ENCODE results near the gene CCDC17.

CCDC17 gene

GRCh38 chr1:45623972-45624371 lies at the start of gene CCDC17:
CCDC17 (minus strand) TSS chr1:45624054; CDS start chr1:45623909, 145 bp downstream.
- DNase-seq (ENCODE audit: low spot score) = no peak

DNA sequence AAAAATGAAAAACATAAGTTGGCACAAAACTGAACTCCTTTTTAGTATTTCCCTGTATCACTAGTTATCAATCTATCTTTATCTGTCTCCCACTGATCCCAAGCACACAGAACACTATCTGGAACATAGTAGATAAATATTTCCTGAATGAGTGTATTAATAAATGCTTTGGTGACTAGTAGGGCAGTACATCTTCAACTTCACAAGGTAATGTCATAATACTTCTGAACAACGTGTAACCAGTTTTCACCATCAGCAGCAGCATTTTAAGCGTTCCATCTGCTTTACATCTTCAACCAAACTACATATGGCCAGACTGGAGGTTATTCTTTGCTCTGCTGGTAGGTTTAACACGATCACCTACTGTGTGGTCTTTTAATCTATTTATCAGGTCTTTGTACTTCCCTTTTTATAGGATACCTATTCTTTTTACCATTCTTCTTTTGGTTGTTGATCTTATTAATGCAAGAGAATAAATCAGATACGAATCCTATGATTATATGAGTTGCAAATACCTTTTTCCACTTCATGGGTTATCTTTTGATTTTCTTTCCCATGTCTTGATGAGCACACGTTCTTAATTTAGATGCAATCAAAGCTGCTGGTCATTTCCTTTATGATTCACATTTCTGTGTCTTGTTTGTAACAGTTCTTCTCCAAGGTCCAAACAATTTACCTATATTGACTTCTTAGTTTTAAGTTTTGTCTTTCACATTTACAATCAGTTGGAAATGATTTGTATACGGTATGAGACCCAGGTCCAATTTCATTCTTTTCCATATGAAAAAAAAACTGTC lies 46.2 kb upstream of the CCDC17 start:
- no peak for DNase-seq (ENCODE audit: low spot score)

DNA sequence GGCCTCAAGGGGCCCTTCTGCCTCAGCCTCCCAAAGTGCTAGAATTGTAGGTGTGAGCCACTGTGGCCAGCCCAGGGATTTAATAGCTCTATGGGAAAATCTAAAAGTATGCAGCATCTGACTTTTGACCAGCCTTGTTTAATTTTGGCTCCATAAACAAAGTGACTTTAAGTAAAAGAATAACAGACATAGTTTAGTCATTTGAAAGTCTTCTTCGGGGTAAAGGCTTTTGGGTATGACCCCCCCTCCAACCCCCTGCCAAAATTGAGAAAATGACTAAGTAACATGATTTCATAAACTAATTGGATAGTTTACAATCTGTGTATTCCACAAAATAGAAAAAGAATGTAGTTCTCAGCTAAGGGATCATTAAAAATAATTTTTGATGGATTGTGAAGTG lies 45.5 kb upstream of the CCDC17 start:
- DNase-seq (ENCODE audit: low spot score) = no peak

- no peak for DNase-seq (ENCODE audit: low spot score)
Measured at GRCh38 chr1:45668526-45668925, 44.7 kb upstream of the CCDC17 start.

DNA sequence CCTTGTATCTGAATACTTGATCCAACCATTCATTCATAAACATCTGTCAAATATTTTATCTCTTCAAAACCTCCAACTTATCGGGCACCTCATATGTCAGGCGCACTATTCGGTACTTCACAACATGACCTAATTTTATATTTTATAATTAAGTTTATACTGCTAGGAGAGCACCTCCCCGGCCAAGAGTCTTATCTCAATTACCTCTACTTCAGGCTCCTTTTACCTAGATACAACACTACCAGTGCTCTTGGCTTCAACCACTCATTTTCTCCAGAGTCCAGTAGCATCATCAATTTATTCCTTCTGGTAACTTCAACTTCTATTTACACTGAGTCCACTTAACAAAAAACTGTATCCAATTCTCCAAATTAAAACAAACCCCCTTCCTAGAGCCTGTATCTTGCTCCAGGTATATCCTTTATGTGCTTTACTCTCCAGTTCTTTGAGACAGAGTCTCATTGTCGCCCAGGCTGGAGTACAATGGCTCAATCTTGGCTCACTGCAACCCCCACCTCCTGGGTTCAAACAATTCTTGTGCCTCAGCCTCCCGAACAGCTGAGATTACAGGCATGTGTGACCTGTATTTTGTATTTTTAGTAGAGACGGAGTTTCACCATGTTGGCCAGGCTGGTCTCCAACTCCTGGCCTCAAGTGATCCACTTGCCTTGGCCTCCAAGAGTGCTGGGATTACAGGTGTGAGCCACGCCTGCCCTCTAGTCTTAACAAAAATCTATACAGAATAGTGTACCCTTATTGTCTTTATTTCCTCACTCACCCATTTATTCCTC lies 43.7 kb upstream of the CCDC17 start:
- no peak for DNase-seq (ENCODE audit: low spot score)

DNA sequence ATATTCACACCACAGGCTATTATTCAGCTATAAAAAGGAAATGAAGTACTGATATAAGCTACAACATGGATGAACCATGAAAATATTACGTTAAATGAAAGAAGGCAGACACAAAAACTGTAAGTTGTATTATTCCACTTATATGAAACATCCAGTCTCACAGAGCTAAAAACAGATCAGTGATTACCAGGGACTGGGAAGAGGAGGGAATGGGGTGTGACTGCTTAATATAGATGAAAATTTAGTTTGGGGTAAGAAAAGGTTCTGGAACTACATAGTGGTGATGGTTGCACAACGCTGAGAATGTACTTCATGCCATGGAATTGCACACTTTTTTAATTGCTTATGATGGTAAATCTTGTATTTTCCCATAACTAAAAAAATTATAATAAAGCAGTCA lies 43.0 kb upstream of the CCDC17 start:
- DNase-seq (ENCODE audit: low spot score) = no peak

DNA sequence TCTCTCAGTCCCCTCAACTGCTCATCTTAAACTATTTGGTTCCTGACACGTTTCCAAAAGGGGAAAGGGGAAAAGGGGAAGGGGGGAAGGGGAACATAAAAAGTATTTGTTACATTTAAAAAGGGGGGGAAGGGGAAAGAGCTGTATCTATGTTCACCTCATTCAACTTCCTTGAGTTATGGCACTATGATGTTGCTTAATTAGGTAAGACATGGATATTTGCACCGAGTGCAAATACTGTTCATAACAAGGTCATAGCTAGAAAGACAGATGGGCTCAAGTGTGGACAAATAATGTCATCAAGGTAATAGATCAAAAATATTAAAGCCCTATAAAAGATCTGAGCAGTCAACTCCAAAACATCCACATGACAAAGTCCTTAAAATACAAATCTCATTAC lies 36.5 kb upstream of the CCDC17 start:
- no peak for DNase-seq (ENCODE audit: low spot score)

- DNase-seq (ENCODE audit: low spot score) = no peak
Measured at GRCh38 chr1:45659222-45659621, 35.4 kb upstream of the CCDC17 start.

GRCh38 chr1:45658171-45658570 lies 34.3 kb upstream of the CCDC17 start:
- no peak for DNase-seq (ENCODE audit: low spot score)

DNA sequence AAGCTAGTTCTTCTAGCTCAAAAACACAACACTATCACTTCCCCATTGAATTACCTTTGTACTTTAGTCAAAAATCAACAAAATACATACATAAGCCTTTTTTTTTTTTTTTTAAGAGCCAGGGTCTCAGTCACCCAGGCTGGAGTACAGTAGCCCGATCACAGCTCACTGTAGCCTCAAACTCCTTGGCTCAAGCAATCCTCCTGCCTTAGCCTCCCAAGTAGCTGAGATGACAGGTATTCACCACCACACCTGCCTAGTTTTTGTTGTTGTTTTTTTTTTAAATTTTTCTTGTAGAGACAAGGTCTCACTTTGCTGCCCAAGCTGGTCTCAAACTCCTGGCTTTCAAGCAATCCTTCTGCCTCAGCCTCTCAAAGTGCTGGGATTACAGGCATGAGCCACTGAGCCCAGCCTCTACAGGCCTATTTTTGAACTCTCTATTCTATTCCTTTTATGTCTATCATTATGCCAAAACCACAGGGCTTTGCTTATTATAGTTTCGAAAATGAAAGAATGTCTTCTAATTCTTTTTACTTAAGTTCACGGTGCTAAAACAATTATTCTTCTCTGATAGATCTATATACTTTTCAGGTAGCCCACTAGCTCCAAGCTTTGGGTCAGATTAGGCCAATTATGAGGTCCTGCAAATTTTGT lies 32.8 kb upstream of the CCDC17 start:
- DNase-seq (ENCODE audit: low spot score) = no peak

- DNase-seq (ENCODE audit: low spot score) = no peak
Measured at GRCh38 chr1:45654540-45655280, 30.9 kb upstream of the CCDC17 start.

GRCh38 chr1:45647248-45648021 lies 23.6 kb upstream of the CCDC17 start:
- DNase-seq (ENCODE audit: low spot score) = no peak

- no peak for DNase-seq (ENCODE audit: low spot score)
Measured at GRCh38 chr1:45644661-45645060, 20.8 kb upstream of the CCDC17 start.

- DNase-seq (ENCODE audit: low spot score) = no peak
Measured at GRCh38 chr1:45643978-45644377, 20.1 kb upstream of the CCDC17 start.

DNA sequence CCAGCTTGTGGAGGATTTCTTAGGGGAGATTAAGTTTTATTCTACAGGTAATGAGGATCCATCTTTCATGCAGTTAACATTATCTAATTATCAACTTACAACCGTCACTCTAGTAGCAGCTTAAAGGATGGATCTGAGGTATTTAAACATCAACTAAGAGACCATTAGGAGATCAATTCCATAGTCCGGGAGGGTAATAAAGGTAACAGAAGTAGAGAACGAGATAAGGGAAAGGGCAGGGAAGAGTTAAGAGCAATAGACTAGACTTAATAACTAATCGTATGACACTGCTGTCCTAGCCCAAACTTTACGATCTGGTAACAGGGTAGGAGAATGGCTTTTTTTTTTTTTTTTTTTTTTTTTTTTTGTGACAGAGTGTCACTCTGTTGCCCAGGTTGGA lies 19.5 kb upstream of the CCDC17 start:
- DNase-seq (ENCODE audit: low spot score) = no peak

DNA sequence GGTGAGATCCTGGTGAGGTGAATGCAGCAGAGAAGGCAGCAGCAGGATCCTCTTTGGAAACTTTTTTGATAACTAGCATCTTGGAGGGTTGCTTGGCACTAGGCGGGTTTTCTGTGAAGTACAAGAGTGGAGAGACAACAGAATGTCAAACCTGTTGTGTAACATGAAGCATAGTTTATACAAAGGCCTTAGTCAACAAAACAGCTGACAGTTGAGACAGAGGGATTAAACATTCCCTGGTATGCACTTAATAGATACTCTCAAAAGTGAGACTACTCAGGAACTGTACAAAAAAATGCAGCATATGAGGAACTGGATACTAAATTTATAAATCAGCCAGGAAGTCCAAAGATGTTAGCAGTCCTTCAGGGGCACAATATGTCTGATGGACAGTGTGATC lies 16.4 kb upstream of the CCDC17 start:
- no peak for DNase-seq (ENCODE audit: low spot score)

- DNase-seq (ENCODE audit: low spot score) = no peak
Measured at GRCh38 chr1:45635211-45635610, 11.4 kb upstream of the CCDC17 start.

DNA sequence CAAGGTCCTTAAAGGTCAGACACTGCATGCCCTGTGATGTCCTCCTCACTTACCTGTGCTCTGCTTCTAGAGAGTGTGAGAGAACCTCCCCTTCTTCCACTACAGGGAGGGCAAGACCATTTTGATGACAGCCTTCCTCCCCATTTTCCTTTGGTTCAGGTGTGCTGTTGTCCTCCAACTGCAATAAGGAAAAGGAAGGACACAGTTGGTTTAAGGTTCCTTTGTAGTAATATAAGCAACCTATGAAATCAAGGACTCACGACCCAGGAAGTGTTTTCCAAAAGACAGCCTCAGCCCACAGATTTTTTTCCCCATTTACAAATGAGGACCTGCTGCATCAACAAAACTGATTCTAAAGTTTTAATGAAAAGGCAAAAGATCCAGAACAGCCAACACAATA lies 6.6 kb upstream of the CCDC17 start:
- no peak for DNase-seq (ENCODE audit: low spot score)

- DNase-seq (ENCODE audit: low spot score) = no peak
Measured at GRCh38 chr1:45629035-45629434, 5.2 kb upstream of the CCDC17 start.

- DNase-seq (ENCODE audit: low spot score) = no peak
Measured at GRCh38 chr1:45622524-45623394, 1.1 kb downstream of the CCDC17 start.
